Measurements from ENCODE around the gene MAST4. TPM values are rescaled to one million over a fixed set of nuclear protein-coding genes. Genes with fewer than 3 reads are reported as not detected.

MAST4 gene
- total RNA-seq, 1 donor from 2014 or later, result 11.3 TPM

GRCh38 chr5:66841264-66841663 is 245.1 kb downstream of the MAST4 start:
- H3K36me3 Mint-ChIP-seq (ENCODE audit: low read depth), result peaks cover 4% of the 10 kb centered on the region
- H3K4me1 Mint-ChIP-seq (ENCODE audit: low read depth), result peaks cover 12% of the 10 kb centered on the region
- H3K9me3 Mint-ChIP-seq (ENCODE audit: low read depth), result peaks cover 3% of the 10 kb centered on the region
- H3K27ac Mint-ChIP-seq (ENCODE audit: unreplicated experiment), result no peak overlapping the region
- no peak overlapping the region for H3K4me3 Mint-ChIP-seq (ENCODE audit: unreplicated experiment)
- no peak for DNase-seq (ENCODE audit: low spot score)
- H3K27me3 Mint-ChIP-seq (ENCODE audit: low read depth), result peaks cover 1% of the 10 kb centered on the region
- TF ChIP-seq, protein P1, sequence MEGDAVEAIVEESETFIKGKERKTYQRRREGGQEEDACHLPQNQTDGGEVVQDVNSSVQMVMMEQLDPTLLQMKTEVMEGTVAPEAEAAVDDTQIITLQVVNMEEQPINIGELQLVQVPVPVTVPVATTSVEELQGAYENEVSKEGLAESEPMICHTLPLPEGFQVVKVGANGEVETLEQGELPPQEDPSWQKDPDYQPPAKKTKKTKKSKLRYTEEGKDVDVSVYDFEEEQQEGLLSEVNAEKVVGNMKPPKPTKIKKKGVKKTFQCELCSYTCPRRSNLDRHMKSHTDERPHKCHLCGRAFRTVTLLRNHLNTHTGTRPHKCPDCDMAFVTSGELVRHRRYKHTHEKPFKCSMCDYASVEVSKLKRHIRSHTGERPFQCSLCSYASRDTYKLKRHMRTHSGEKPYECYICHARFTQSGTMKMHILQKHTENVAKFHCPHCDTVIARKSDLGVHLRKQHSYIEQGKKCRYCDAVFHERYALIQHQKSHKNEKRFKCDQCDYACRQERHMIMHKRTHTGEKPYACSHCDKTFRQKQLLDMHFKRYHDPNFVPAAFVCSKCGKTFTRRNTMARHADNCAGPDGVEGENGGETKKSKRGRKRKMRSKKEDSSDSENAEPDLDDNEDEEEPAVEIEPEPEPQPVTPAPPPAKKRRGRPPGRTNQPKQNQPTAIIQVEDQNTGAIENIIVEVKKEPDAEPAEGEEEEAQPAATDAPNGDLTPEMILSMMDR (IDR thresholded peaks at IDR 0.05), result no peak

DNA sequence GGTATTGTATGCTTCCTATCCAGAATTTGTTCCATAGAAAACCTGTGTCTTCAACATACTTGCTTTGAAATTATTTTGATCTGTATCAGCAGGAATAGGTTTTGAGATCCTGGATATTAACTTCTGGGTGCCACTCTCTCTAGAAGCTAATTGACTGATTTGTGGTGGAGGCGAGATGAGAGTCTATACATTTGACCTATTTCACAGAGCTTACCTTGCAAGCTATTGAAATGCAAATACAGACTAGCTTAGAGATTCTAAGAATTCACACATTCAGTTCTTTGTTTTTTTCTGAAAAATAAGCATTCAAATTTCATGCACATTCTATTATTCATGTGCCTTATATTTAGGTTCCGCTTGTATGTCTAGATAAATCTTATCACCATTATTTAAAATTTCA is 246.3 kb downstream of the MAST4 start:
- peaks cover 12% of the 10 kb centered on the region for H3K4me1 Mint-ChIP-seq (ENCODE audit: low read depth)
- TF ChIP-seq, protein P1 (IDR thresholded peaks at IDR 0.05), result no peak
- DNase-seq (ENCODE audit: low spot score), result no peak
- H3K36me3 Mint-ChIP-seq (ENCODE audit: low read depth), result peaks cover 4% of the 10 kb centered on the region
- H3K27ac Mint-ChIP-seq (ENCODE audit: unreplicated experiment), result no peak overlapping the region
- no peak overlapping the region for H3K4me3 Mint-ChIP-seq (ENCODE audit: unreplicated experiment)
- H3K9me3 Mint-ChIP-seq (ENCODE audit: low read depth), result peaks cover 3% of the 10 kb centered on the region
- peaks cover 1% of the 10 kb centered on the region for H3K27me3 Mint-ChIP-seq (ENCODE audit: low read depth)

GRCh38 chr5:66843065-66843464 is 246.9 kb downstream of the MAST4 start:
- H3K27me3 Mint-ChIP-seq (ENCODE audit: low read depth), result peaks cover 1% of the 10 kb centered on the region
- peaks cover 3% of the 10 kb centered on the region for H3K9me3 Mint-ChIP-seq (ENCODE audit: low read depth)
- no peak for DNase-seq (ENCODE audit: low spot score)
- H3K36me3 Mint-ChIP-seq (ENCODE audit: low read depth), result peaks cover 4% of the 10 kb centered on the region
- H3K4me1 Mint-ChIP-seq (ENCODE audit: low read depth), result peaks cover 12% of the 10 kb centered on the region
- no peak overlapping the region for H3K4me3 Mint-ChIP-seq (ENCODE audit: unreplicated experiment)
- TF ChIP-seq, protein P1 (IDR thresholded peaks at IDR 0.05), result no peak
- no peak overlapping the region for H3K27ac Mint-ChIP-seq (ENCODE audit: unreplicated experiment)

GRCh38 chr5:66848749-66849641 is 252.8 kb downstream of the MAST4 start:
- H3K27me3 Mint-ChIP-seq (ENCODE audit: low read depth), result no peaks in the 10 kb centered on the region
- H3K9me3 Mint-ChIP-seq (ENCODE audit: low read depth), result peaks cover 3% of the 10 kb centered on the region
- TF ChIP-seq, protein P1 (IDR thresholded peaks at IDR 0.05), result no peak
- peak overlapping the region; percentile 22 for H3K27ac Mint-ChIP-seq (ENCODE audit: unreplicated experiment)
- peaks cover 23% of the 10 kb centered on the region for H3K4me1 Mint-ChIP-seq (ENCODE audit: low read depth)
- H3K4me3 Mint-ChIP-seq (ENCODE audit: unreplicated experiment), result no peak overlapping the region
- no peak for DNase-seq (ENCODE audit: low spot score)
- H3K36me3 Mint-ChIP-seq (ENCODE audit: low read depth), result no peaks in the 10 kb centered on the region

DNA sequence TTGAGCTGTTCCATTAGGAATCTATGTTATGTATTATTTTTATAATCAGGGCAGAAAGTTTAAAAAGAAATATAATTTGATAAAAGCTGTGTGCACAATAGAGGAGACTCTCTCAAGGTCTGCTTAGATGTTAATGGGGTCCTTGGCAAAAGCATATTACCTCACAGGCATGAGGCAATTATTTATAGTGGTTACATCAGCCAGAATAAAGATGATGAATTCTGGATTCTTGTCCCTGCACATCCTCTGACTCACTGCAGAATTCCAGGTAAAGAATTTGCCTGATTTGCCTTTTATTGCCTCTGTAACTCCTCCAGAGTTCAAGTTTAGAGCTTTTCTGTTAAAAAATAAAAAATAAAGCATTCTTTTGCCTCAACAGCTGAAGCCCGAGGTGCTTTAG is 253.6 kb downstream of the MAST4 start:
- no peak overlapping the region for H3K4me3 Mint-ChIP-seq (ENCODE audit: unreplicated experiment)
- TF ChIP-seq, protein P1 (IDR thresholded peaks at IDR 0.05), result no peak
- H3K4me1 Mint-ChIP-seq (ENCODE audit: low read depth), result peaks cover 23% of the 10 kb centered on the region
- H3K27me3 Mint-ChIP-seq (ENCODE audit: low read depth), result no peaks in the 10 kb centered on the region
- peak overlapping the region; percentile 39 for H3K27ac Mint-ChIP-seq (ENCODE audit: unreplicated experiment)
- no peaks in the 10 kb centered on the region for H3K9me3 Mint-ChIP-seq (ENCODE audit: low read depth)
- DNase-seq (ENCODE audit: low spot score), result no peak
- H3K36me3 Mint-ChIP-seq (ENCODE audit: low read depth), result no peaks in the 10 kb centered on the region
